Stimulated activated CD4-positive, alpha-beta T cell treated with anti-CD3 and anti-CD28 coated beads, Interleukin-4, amount 100 ng/mL, for 48 hours (primary cell): Measurements from ENCODE around the gene RNASE4.
"Not testable (repeated sequence)": the region's sequence is repeated elsewhere in the genome, so short reads cannot be mapped to it uniquely, and the experiment has no call there.

Experiments used
- DNase-seq, 2 donors: peaks; one replicate each; pipeline ENCODE4 v3.0.0-alpha.2; 2020; ENCODE audit warnings: low read depth in 2 of 2

The RNASE4 gene, protein sequence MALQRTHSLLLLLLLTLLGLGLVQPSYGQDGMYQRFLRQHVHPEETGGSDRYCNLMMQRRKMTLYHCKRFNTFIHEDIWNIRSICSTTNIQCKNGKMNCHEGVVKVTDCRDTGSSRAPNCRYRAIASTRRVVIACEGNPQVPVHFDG

DNA sequence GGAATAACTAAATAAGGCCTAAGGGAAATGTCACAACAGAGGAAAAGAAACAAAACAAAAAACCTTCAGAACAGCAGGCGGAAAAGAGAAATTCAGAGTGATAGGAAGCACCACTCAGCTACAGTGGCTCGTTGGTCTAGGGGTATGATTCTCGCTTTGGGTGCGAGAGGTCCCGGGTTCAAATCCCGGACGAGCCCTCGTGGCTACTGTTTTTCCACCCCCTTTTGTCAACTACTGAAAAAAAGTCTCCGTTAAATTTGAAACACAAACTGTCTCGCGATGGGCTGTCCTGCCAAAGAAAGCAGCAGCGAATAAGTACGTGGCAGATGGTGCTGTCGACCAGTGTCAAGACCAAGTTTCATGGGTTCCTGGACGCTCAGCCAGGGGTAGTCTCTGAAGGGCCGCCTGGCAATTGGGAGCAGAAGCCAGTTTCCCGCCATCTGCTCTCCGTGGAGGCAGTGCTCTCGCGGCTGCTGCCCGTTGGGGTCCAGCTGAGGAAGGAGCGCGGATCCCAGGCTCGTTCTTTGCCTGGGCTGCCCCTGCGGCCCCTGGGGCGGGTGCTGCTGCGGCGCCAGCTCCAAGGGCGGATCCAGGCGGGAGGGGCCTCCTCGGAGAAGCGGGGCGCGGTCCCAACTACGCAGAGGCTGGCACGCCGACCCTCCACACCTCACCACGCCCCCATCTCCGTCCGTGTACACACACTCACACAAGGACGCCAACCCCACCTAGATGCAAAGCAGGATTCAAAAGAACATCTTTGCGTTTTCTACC, at the start of gene RNASE4:
RNASE4 (plus strand) TSS at position 670 of the 771 bp plus-strand sequence. CDS start 14,812 bp downstream, outside the sequence.
- peak; percentile 65 to 79 for DNase-seq

DNA sequence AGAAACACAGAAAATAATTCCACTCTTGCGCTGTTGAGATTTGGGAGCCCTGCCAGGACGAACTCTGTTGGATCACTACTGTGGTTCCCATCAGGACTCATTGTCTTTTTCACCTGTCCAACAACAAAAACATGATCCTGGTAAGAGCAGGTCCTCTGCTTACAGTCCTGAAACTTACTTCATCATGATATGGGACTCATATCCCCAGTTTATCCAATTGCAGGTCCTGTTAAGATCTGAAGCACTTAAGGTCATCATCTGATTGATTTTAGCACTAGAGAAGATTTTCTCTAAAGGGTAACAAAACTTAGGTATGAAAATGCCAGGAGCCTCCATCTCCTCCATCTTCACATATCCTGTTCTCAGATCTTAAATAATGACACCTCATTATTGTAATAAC, 42.8 kb upstream of the RNASE4 start, which contains the start of gene OR6S1:
OR6S1 (minus strand) TSS at position 101 of the 400 bp plus-strand sequence; CDS start at position 101, 0 bp downstream.
- DNase-seq = no peak

DNA sequence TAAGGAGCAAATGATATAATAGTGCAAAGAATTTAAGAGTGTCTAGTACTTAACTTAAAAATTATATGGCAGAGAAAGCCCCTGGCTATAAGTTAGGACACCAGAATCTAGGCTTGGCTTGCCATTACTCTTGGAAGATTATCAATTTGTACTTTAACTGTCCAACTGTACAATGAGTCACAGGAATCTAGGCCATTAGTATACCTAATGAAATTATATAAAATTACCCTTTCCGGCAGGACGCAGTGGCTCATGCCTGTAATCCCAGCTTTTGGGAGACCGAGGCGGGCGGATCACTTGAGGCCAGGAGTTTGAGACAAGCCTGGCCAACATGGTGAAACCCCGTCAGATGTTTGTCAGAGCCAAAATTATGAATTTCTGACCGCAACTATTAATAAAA, 42.2 kb upstream of the RNASE4 start:
- DNase-seq = no peak

DNA sequence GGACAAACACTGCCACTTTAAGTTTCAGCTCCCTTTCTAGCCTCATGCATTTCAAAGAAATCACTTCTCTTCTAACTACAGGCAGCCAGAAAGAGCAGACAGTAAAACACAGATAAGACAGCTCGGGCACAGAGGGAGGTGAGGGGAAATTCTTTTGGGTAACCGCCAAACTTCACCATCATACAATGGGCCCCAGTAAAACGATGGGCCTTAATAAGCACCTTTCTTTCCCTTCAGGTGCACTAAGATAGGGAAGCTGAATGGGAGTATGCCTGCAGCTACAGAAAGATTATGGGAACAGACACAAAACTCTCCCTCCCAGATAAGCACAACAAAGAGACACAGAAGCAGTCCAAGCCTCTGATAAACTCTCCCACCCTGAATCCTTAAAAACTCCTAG, 41.6 kb upstream of the RNASE4 start:
- DNase-seq = not testable (repeated sequence)

DNA sequence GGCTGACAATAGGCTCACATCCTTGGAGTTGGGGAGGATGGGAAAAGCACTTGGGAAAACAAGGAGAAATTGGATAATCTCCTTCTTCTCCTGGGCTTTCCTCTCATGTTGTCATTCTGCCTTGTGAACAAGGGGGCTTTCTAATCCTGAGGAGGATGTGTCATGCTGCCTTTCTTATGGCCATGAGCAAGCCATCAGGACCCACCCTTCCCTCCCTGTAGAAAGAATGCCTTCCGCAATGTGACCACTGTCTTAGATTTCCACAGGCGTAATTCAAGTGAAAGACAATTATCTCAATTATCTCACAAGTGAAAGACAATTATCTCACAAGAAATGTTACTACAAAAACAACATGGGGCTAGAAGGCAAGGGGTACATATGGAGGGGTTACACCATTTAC, 39.8 kb upstream of the RNASE4 start:
- no peak for DNase-seq

DNA sequence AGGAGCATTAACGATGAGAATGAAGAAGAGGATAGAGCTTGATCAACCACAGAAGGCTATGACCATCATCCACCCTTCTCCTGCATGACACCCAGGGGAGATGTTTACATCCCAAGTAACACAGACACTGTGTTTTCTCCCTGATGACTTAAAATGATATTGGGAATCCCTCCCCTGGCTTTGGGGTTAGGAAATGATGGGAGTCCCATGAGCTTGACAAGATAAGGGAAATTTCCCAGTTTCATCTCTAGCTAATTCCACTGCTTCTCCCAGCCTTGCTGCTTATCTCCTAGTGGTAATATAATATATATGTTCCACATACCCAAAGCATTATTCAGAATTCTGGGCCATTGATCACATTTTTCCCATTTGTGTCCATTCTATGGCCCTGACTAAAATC, 38.9 kb upstream of the RNASE4 start:
- DNase-seq = no peak

DNA sequence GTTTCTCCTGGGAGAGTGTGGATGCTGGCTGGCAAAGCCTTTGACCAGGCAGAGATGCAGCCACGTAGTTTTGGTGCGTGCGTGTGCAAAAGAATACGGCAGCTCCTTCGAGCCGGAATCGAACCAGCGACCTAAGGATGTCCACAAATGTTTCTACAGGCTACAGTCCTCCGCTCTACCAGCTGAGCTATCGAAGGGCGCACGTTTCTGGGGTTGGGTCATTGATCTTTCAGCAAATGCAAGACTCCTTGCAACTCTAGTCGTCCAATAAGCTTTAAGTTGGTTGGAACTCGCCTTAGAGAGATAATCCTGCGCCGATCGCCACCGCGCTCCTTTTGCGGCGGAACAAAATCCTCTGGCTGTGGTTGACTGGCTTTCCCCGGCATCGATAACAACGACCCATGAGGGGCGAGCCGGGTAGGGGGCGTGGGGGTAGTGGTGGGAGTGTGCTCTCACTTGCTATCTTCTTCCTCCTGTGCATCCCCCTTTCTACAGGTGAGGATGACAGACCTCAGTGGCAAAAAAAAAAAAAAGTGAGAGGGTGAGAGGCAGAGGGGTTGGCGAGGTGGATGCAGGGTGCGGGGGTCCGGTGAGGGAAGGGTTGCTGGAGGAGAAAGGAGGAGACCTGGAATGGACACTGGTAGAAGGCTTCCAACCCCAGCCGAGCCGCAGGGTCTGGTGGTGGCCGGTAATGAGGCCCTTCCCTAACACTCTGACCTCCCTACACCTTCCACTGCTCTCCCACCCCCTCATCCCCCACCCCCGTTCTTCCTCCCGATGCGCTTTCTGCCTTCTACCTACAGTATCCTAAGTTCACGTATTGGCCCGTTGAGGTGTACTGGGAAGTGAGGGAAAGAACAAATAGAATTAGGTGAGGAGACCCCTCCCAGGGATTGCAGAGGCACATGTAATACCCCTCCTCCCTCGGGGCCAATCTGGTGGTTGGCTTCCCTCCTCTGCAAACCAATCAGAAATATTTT, 31.1 kb upstream of the RNASE4 start:
- DNase-seq = peak; percentile 54 to 67

DNA sequence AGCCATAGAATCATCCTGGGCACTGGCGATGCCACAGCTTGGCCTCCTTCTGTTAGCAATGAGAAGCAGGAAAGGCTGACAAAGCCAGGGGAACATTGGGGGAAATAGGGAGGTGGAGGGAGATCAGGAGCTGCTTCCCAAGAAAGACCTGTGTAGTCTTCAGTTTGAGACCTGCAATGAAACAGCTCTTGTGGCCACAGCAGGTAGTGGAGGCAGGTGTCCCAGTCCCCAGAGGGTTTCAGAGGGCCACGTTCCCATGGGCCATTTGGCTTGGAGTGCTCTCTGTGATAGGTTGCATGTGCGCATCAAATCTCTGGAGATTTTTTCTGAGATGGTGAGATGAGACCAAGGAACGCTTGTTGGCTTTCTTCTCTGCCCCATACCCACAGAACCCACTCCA, 28.5 kb upstream of the RNASE4 start:
- no peak for DNase-seq

DNA sequence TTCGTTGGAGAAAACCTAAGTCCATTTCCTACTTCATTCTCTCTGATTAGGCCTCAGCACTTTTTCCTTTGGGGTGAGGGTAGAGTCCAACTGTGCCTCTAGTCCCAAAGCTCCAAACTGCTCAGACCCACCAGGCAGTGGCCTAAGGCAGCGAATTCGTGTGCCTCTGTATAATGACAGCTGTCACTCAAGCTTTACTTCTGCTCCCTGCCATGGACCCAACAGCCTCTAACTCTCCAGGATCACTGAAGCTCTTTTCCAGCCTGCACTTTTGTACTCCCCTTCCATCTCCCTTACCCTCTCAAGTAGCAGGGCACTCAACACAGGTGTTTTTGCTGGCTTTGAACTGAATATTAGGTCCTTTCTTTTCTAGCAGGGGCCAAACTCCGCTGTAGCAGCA, 28.1 kb upstream of the RNASE4 start:
- DNase-seq = no peak

DNA sequence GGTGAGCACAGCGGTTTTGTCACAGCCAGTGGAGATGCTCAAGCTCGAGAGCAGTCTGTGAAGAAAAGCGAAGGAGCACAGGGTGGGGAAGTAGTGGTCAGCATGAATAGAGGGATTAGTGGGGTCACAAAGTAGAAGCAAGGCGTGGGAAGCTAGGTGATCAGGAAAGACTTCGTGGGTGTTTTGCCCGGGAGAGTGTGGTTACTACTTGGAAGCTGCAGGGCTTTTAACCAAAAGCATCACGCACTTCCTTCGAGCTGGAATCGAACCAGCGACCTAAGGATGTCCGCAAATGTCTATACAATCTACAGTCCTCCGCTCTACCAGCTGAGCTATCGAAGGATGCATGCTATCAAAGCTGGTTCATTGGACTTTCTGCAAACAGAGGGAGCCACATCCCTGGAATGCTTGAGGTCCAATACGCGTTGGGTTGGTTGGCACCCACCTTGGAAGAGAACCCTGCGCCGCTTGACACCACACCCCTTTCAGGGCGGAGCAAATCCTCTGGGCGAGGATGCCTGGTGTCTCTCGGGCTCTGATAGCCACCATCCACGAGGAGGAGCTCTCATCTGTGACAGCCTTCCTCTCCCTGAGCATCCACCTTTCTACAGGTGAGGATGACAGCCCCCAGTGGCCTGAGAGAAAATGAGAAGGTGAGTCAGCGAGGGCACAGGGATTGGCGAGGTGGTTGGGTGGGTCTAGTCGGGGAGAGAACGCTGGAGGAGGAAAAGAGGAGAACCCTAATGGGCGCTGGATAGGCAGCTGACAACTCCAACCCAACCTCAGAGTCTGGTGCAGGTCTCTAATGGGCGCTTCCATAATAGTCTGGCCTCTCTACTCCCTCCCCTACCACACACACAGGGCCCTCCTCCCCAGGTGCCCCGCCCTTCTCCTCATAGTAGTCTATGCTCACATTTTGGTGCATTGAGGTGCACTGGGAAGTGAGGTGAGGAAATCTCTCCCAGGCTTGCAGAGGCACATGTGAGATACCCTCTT, 26.8 kb upstream of the RNASE4 start:
- no peak for DNase-seq

DNA sequence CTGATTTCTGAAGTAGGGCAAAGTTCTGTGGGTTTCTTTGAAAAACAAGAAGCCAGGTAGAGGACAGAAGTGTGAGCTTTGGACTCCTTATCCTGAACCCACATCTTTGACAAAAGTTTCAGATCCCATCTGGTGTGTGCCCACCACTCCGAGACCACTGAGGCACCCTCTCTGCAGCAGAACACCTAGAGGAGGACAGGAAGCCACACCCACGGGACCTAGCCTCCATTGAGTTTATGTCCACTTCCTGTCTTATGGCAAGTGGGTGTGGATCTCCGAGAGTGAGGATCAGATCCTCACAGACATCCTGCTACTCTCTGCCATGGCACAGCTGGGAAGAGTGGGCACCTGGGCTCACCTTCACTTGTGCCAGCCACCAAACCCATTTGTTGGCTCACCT, 26.1 kb upstream of the RNASE4 start:
- no peak for DNase-seq

DNA sequence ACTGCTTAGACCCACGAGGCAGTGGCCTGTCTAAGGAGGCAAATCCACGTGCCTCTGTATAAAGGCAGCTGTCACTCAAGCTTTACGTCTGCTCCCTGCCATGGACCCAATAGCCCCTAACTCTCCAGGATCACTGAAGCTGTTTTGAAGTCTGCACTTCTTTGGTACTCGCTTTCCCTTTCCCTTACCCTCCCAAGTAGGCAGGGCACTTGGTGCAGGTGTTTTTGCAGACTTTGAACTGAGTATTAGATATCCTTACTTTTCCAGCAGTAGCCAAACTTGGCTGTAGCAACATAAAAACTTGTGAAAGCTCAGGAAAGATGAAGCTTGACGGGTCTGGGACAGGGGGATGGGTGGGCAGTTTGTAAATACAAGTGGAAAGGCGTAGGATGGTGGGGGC, 25.0 kb upstream of the RNASE4 start:
- no peak for DNase-seq

DNA sequence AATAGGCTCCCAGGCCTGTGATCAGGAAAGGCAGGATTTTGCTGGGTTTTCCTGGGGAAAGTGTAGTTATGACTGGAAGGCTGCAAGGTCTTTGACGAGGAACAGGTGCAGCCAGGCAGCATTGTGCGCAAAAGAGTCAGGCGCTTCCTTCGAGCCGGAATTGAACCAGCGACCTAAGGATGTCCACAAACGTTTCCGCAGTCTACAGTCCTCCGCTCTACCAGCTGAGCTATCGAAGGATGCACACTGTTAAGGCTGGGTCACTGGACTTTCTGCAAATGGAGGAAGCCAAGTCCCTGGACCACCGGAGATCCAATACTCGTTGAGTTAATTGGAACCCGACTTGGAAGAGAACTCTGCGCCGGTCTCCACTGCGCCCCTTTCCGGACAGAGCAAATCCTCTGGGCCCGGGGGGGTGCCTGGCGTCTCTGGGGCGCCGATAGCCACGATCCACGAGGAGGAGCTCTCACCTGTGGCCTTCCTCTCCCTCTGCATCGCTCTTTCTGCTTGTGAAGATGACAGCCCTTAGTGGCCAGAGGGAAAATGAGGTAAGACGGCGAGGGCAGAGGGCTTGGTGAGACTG, 24.5 kb upstream of the RNASE4 start:
- no peak for DNase-seq

DNA sequence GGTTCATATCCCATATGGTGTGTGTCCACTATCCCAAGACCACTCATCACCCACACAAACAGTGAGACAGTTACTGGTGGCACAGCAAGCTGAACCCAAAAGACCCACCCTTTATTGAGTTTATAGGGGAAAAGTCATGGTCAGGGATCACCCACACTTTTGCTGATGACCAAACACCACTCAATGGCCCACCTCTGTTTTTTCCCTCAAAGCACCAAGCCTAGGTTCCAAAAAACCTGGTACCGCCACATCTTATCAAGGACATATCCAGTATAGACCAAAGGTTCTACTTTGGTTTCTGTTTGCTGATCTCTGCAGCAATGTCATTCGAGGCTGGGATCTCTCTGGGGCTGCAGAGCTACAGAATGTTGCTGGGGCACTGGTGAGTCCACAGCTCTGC, 23.2 kb upstream of the RNASE4 start:
- no peak for DNase-seq

DNA sequence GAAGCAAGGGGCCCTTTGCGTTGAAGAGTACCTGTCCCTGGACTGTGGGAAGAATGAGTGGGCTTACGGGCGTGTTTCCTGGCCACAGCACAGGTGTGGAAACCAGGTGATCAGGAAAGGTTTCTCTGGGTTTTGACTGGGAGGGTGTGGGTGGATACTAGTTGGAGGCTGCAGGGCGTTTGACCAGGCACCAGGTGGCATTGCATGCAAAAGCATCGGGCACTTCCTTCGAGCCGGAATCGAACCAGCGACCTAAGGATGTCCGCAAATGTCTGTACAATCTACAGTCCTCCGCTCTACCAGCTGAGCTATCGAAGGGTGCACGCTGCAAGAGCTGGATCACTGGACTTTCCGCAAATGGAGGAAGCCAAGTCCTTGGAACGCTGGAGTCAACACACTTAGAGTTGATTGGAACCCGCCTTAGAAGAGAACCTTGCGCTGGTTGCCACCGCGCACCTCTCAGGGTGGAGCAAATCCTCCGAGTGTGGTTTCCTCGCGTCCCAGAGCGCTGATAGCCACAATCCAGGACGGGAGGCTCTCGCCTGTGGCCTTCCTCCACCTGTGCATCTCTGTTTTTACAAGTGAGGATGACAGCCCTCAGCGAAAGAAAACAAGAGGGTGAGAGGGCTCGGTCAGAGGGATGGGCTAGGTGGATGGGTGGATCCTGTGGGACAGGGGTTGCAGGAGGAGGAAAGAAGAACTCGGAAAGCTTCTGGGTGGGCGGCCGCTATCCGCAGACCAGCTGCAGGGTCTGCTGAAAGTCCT, 21.2 kb upstream of the RNASE4 start:
- peak; percentile 74 to 87 for DNase-seq

DNA sequence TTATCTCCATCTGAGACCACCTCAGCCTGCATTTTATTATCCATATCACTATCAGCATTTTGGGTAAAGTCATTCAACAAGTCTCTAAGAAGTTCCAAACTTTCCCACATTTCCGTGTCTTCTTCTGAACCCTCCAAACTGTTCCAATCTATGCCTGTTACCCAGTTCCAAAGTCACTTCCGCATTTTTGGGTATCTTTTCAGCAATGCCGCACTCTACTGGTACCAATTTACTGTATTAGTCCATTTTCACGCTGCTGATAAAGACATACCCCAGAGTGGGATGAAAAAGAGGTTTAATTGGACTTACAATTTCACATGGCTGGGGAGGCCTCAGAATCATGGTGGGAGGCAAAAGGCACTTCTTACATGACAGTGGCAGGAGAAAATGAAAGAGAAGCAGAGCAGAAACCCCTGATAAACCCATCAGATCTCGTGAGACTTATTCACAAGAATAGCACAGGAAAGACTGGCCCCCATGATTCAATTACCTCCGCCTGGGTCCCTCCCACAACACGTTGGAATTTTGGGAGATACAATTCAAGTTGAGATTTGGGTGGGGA, 17.9 kb upstream of the RNASE4 start:
- DNase-seq = not testable (repeated sequence)

DNA sequence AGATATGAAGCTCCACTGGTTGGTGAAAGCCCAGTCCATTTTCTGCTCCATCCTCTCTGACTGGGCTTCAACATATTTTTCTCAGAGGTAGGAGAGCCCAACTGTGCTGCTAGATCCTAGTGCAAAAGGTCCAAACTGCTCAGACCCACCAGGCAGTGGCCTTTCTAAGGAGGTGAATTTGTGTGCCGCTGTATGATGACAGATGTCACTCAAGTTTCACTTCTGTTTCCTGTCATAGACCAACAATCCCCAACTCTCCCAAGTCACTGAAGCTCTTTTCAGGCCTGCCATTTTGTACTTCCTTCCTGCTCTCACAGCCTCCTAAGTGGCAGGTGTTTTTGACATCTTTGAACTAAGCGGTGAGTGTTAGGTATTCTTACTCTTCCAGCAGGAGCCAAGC, 16.4 kb upstream of the RNASE4 start:
- no peak for DNase-seq

DNA sequence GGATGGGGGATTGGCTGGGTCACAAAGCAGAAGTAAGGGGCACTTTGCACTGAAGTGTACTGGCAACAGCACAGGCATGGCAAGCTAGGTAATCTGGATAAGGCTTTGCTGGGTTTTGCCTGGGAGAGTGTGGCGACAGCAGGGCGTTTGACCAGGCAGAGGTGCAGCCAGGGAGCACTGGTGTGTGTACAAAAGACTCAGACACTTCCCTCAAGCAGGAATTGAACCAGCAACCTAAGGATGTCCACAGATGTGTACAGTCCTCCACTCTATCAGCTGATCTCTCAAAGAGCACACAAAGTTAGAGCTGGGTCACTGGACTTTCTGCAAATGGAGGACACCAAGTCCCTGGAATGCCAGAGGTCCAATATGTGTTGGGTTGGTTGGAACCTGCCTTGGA, 15.4 kb upstream of the RNASE4 start:
- no peak for DNase-seq

DNA sequence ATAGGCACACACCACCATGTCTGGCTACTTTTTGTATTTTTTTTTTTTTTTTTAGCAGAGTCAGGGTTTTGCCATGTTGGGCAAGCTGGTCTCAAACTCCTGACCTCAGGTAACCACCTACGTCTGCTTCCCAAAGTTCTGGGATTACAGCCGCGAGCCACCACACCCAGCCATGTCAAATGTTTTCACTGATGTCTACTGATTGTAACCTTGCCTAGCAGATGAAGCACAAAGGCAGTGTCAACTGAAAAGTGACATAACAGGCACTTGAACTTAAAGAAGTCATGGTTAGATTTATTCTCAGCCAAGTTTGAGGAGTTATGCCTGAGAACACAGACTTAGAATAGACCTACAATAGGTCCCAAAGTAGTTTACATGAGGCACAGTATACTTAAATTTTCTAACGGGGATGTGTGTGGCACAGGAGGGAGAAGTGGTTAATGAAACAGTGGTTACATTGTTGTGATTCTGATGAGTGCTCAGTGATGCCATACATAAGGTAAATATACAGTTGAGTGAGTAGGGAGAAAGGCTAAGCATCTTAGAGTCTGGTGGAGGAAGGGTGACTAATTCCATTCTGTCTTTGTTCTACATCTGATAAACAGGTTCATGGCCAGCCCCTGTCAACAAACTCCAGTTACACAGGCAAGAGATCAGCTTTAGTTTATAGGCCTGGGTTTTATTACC, 12.6 kb upstream of the RNASE4 start:
- no peak for DNase-seq
